ENCODE results near the gene SGMS1. TPM values are rescaled to one million over a fixed set of nuclear protein-coding genes. Genes with fewer than 3 reads are reported as not detected.

Gene SGMS1
- total and polyA plus RNA-seq, 2 experiments from 2014 or later: 15.0 to 34.7 TPM

GRCh38 chr10:50318129-50318528, 305.6 kb downstream of the SGMS1 start (continued):
- no peak for TF ChIP-seq ZNF331 (CRISPR knock-in tag; IDR thresholded peaks at IDR 0.05; ENCODE audit: low read depth)

GRCh38 chr10:50316695-50317648, 306.8 kb downstream of the SGMS1 start:
- no peaks in the 10 kb centered on the region for H3K36me3 ChIP-seq (ENCODE audit: insufficient read depth)
- no peaks in the 10 kb centered on the region for H3K9me2 ChIP-seq (ENCODE audit: insufficient read depth)
- no peak for DNase-seq (ENCODE audit: low spot score)
- no peaks in the 10 kb centered on the region for H3K27me3 ChIP-seq (ENCODE audit: insufficient read depth)
- H3K9me3 Mint-ChIP-seq: no peaks in the 10 kb centered on the region; the same call in 2 of the 3 replicates
- no peak overlapping the region for H2AFZ ChIP-seq
- H3K4me1 ChIP-seq (ENCODE audit: insufficient read depth): no peaks in the 10 kb centered on the region
- 0 out of 2 replicates have a peak, but pooled peaks cover 4% of the 10 kb centered on the region for H4K20me1 ChIP-seq (replicated peaks; ENCODE audit: insufficient read depth)
- no peaks in the 10 kb centered on the region for H3K79me2 ChIP-seq (replicated peaks; ENCODE audit: insufficient read depth)
- H3K4me3 Mint-ChIP-seq: no peak overlapping the region
- TF ChIP-seq CTCF (conservative IDR thresholded peaks at IDR 0.05; ENCODE audit: low read depth in 2 of 2): no peak
- no peak for TF ChIP-seq ZNF462 (CRISPR knock-in tag; IDR thresholded peaks at IDR 0.05)
- TF ChIP-seq NANOG (IDR thresholded peaks at IDR 0.05; ENCODE audit: borderline replicate concordance): no peak
- no peak for TF ChIP-seq EZH2phosphoT487 (IDR thresholded peaks at IDR 0.05; ENCODE audit: unreplicated experiment)
- no peak overlapping the region for H3K4me3 ChIP-seq
- H3K4me1 Mint-ChIP-seq: peaks cover 7% of the 10 kb centered on the region; the same call in 1 of the 3 replicates
- no peaks in the 10 kb centered on the region for H3K36me3 Mint-ChIP-seq (ENCODE audit: low read depth)
- H3F3A ChIP-seq (replicated peaks; ENCODE audit: low read depth): no peaks in the 10 kb centered on the region
- H3K27ac Mint-ChIP-seq: 0 out of 2 replicates have a peak overlapping the region, but pooled peaks have one; percentile 3
- H3K27ac ChIP-seq (ENCODE audit: low read depth): no peak overlapping the region
- H3K27me3 Mint-ChIP-seq (ENCODE audit: insufficient read depth, low read depth, poor library complexity): no peaks in the 10 kb centered on the region
- H3K4me2 ChIP-seq: no peak overlapping the region
- peak; percentile 43; the same call in 2 of the 3 replicates for ATAC-seq
